GM23338 (cell line): ENCODE measurements around the gene UMOD. TPM values are rescaled to one million over a fixed set of nuclear protein-coding genes. Genes with fewer than 3 reads are reported as not detected.

Experiments used
- ATAC-seq: fragments of 200-7000 bp; cut with Tn5 transposase; 3 replicates; pipeline ENCODE4 v1.9.1; 2020
- DNase-seq: peaks from one replicate; pipeline ENCODE4 v3.0.0-alpha.2; 2015; ENCODE audit warnings: low spot score
- H2AFZ ChIP-seq: fragments of 200-600 bp; sonication (generic); 2 replicates; pipeline ENCODE4 v1.8.0; 2016; ENCODE audit warnings: antibody characterized with exemption, mild to moderate bottlenecking, moderate library complexity
- H3F3A ChIP-seq: fragments of 200-600 bp; sonication (generic); replicated peaks from 2 replicates; pipeline ENCODE4 v1.8.0; 2017; ENCODE audit warnings: antibody characterized with exemption, mixed run types, low read depth
- H3K27ac ChIP-seq: fragments of 200-600 bp; sonication (generic); 2 replicates; pipeline ENCODE4 v1.6.1; 2016; ENCODE audit warnings: low read depth
- H3K27me3 ChIP-seq: fragments of 200-600 bp; sonication (generic); 2 replicates; pipeline ENCODE4 v1.8.0; 2016; ENCODE audit warnings: mild to moderate bottlenecking, mixed run types, moderate library complexity; ENCODE audit not compliant: insufficient read depth
- H3K36me3 ChIP-seq: fragments of 200-600 bp; sonication (generic); 2 replicates; pipeline ENCODE4 v1.8.0; 2016; ENCODE audit warnings: mild to moderate bottlenecking; ENCODE audit not compliant: insufficient read depth
- H3K4me1 ChIP-seq: fragments of 200-600 bp; sonication (generic); 2 replicates; pipeline ENCODE4 v1.8.0; 2016; ENCODE audit warnings: mild to moderate bottlenecking, moderate library complexity; ENCODE audit not compliant: insufficient read depth
- H3K4me2 ChIP-seq: fragments of 200-600 bp; sonication (generic); 2 replicates; pipeline ENCODE4 v1.7.1; 2017; ENCODE audit warnings: mixed run types
- H3K4me3 ChIP-seq: fragments of 200-600 bp; sonication (generic); 2 replicates; pipeline ENCODE4 v1.6.1; 2016; ENCODE audit warnings: mixed run types
- H3K79me2 ChIP-seq: fragments of 200-600 bp; sonication (generic); replicated peaks from 2 replicates; pipeline ENCODE4 v1.8.0; 2017; ENCODE audit warnings: mild to moderate bottlenecking; ENCODE audit not compliant: insufficient read depth
- H3K9me2 ChIP-seq: fragments of 200-600 bp; sonication (generic); 2 replicates; pipeline ENCODE4 v1.8.0; 2017; ENCODE audit not compliant: insufficient read depth
- H4K20me1 ChIP-seq: fragments of 200-600 bp; sonication (generic); replicated peaks from 2 replicates; pipeline ENCODE4 v1.8.0; 2017; ENCODE audit warnings: mild to moderate bottlenecking; ENCODE audit not compliant: insufficient read depth
- H3K27ac Mint-ChIP-seq: 2 replicates; pipeline ENCODE4 v1.8.0; 2020; ENCODE audit warnings: inconsistent platforms, mild to moderate bottlenecking, moderate library complexity, mixed read lengths
- H3K27me3 Mint-ChIP-seq: 3 replicates; pipeline ENCODE4 v1.8.0; 2022; ENCODE audit warnings: low read depth, mild to moderate bottlenecking, moderate library complexity, mixed read lengths, inconsistent platforms; ENCODE audit not compliant: insufficient read depth, poor library complexity
- H3K36me3 Mint-ChIP-seq: 3 replicates; pipeline ENCODE4 v1.8.0; 2021; ENCODE audit warnings: low read depth, mild to moderate bottlenecking, inconsistent platforms, moderate library complexity, mixed read lengths
- H3K4me1 Mint-ChIP-seq: 3 replicates; pipeline ENCODE4 v1.8.0; 2020; ENCODE audit warnings: mild to moderate bottlenecking, inconsistent platforms, mixed read lengths
- H3K4me3 Mint-ChIP-seq: 3 replicates; pipeline ENCODE4 v1.8.0; 2021; ENCODE audit warnings: moderate library complexity, mild to moderate bottlenecking, inconsistent platforms, mixed read lengths
- H3K9me3 Mint-ChIP-seq: 3 replicates; pipeline ENCODE4 v1.8.0; 2020; ENCODE audit warnings: moderate library complexity, mild to moderate bottlenecking, inconsistent platforms, mixed read lengths
- CREB1 ChIP-seq: fragments of 250-450 bp; sonication (Bioruptor Pico); IDR thresholded peaks from 2 replicates; pipeline ENCODE4 v1.5.0; 2020; ENCODE audit warnings: low read depth, mild to moderate bottlenecking, moderate library complexity
- EZH2 ChIP-seq: fragments of 200-600 bp; sonication (generic); IDR thresholded peaks from one replicate; pipeline ENCODE4 v1.8.0; 2017; ENCODE audit warnings: antibody characterized with exemption, mild to moderate bottlenecking, low read depth; ENCODE audit not compliant: unreplicated experiment
- EZH2phosphoT487 ChIP-seq: fragments of 200-600 bp; sonication (generic); IDR thresholded peaks from one replicate; pipeline ENCODE4 v1.8.1; 2018; ENCODE audit warnings: antibody characterized with exemption; ENCODE audit not compliant: unreplicated experiment
- JUNB ChIP-seq: IDR thresholded peaks from one replicate; pipeline ENCODE4 v1.6.1; 2016; ENCODE audit warnings: antibody characterized with exemption; ENCODE audit not compliant: unreplicated experiment
- NANOG ChIP-seq: IDR thresholded peaks from 2 replicates; pipeline ENCODE4 v1.6.1; 2016; ENCODE audit warnings: antibody characterized with exemption, borderline replicate concordance
- POLR2AphosphoS5 ChIP-seq: IDR thresholded peaks from 2 replicates; pipeline ENCODE4 v1.6.1; 2016; ENCODE audit warnings: antibody characterized with exemption, low read depth
- STAT1 ChIP-seq: IDR thresholded peaks from one replicate; pipeline ENCODE4 v1.6.1; 2016; ENCODE audit warnings: antibody characterized with exemption; ENCODE audit not compliant: unreplicated experiment
- ZNF114 ChIP-seq: fragments of 250-450 bp; sonication (Bioruptor Pico); IDR thresholded peaks from 2 replicates; pipeline ENCODE4 v1.5.0; 2020; ENCODE audit warnings: mild to moderate bottlenecking, moderate library complexity
- ZNF331 ChIP-seq: fragments of 250-450 bp; sonication (Bioruptor Pico); IDR thresholded peaks from 2 replicates; pipeline ENCODE4 v1.5.0; 2020; ENCODE audit warnings: low read depth, mild to moderate bottlenecking, moderate library complexity
- polyA plus RNA-seq: library from polyadenylated mRNA; unstranded; fragments of >200 nt; fragmentation: Nextera tagmentation; extraction: Ambion mirVana; gene quantifications from 2 replicates; pipeline ENCODE4 v1.2.1, GENCODE V29; 2016
- total RNA-seq: library from RNA; depleted of rRNA; stranded (reverse); fragments of >200 nt; shearing (Covaris generic); gene quantifications from 2 replicates; pipeline ENCODE4 v1.2.3, GENCODE V29; 2014
- TF ChIP-seq, protein P1 (sequence below): fragments of 250-450 bp; sonication (Bioruptor Pico); IDR thresholded peaks from 2 replicates; pipeline ENCODE4 v1.5.0; 2020; ENCODE audit warnings: mild to moderate bottlenecking, moderate library complexity
- TF ChIP-seq, protein P2 (sequence below), 2 experiments: fragments of 200-600 bp in 1 of 2; sonication (generic) in 1 of 2; conservative IDR thresholded peaks; 2 replicates each; pipeline versions ENCODE4 v1.5.1 to v1.6.1; 2016 to 2017; ENCODE audit warnings: antibody characterized with exemption in 2 of 2, low read depth in 2 of 2, mild to moderate bottlenecking in 2 of 2, moderate library complexity in 1 of 2
- TF ChIP-seq, protein P3 (sequence below): IDR thresholded peaks from one replicate; pipeline ENCODE4 v1.6.1; 2018; ENCODE audit warnings: antibody characterized with exemption; ENCODE audit not compliant: unreplicated experiment
- TF ChIP-seq, protein P4 (sequence below): IDR thresholded peaks from 2 replicates; pipeline ENCODE4 v1.6.1; 2016; ENCODE audit warnings: antibody characterized with exemption

The UMOD gene
- total and polyA plus RNA-seq, 2 experiments from 2014 or later: not detected

DNA sequence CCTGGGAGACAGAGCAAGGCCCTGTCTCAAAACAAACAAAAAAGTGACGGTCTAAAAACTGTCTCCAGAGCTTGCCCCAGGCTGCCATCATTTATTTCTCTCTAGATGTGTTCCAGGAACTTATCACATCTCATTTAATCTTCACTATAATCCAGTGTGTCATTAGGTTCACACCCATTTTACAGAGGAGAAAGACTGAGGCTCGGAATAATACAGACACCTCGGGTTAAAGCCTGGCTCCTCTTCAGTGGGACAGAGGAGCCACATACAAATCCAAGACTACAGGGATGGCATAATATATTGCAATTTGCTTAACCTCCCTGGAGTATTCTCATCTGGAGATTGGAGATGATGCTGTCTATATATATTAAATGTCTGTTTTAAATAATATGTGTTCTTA is 46.1 kb upstream of the UMOD start:
- DNase-seq (no peak), ATAC-seq (no peak)
- no peak overlapping the region for H3K27ac Mint-ChIP-seq
- H3K4me3 Mint-ChIP-seq: no peak overlapping the region
- Histone ChIP-seq H3K27ac (no peak overlapping the region), H3K79me2 (no peaks in the 10 kb centered on the region), H3K27me3 (no peaks in the 10 kb centered on the region), H2AFZ (no peak overlapping the region), H3F3A (no peaks in the 10 kb centered on the region), H3K4me1 (no peaks in the 10 kb centered on the region), H3K4me2 (no peak overlapping the region), H3K9me2 (peaks cover 3% of the 10 kb centered on the region; the same call in 1 of the 2 replicates), H3K4me3 (no peak overlapping the region), H3K36me3 (no peaks in the 10 kb centered on the region), H4K20me1 (no peaks in the 10 kb centered on the region)
- TF ChIP-seq POLR2AphosphoS5: no peak
- no peak for TF ChIP-seq EZH2phosphoT487
- TF ChIP-seq, protein P1, sequence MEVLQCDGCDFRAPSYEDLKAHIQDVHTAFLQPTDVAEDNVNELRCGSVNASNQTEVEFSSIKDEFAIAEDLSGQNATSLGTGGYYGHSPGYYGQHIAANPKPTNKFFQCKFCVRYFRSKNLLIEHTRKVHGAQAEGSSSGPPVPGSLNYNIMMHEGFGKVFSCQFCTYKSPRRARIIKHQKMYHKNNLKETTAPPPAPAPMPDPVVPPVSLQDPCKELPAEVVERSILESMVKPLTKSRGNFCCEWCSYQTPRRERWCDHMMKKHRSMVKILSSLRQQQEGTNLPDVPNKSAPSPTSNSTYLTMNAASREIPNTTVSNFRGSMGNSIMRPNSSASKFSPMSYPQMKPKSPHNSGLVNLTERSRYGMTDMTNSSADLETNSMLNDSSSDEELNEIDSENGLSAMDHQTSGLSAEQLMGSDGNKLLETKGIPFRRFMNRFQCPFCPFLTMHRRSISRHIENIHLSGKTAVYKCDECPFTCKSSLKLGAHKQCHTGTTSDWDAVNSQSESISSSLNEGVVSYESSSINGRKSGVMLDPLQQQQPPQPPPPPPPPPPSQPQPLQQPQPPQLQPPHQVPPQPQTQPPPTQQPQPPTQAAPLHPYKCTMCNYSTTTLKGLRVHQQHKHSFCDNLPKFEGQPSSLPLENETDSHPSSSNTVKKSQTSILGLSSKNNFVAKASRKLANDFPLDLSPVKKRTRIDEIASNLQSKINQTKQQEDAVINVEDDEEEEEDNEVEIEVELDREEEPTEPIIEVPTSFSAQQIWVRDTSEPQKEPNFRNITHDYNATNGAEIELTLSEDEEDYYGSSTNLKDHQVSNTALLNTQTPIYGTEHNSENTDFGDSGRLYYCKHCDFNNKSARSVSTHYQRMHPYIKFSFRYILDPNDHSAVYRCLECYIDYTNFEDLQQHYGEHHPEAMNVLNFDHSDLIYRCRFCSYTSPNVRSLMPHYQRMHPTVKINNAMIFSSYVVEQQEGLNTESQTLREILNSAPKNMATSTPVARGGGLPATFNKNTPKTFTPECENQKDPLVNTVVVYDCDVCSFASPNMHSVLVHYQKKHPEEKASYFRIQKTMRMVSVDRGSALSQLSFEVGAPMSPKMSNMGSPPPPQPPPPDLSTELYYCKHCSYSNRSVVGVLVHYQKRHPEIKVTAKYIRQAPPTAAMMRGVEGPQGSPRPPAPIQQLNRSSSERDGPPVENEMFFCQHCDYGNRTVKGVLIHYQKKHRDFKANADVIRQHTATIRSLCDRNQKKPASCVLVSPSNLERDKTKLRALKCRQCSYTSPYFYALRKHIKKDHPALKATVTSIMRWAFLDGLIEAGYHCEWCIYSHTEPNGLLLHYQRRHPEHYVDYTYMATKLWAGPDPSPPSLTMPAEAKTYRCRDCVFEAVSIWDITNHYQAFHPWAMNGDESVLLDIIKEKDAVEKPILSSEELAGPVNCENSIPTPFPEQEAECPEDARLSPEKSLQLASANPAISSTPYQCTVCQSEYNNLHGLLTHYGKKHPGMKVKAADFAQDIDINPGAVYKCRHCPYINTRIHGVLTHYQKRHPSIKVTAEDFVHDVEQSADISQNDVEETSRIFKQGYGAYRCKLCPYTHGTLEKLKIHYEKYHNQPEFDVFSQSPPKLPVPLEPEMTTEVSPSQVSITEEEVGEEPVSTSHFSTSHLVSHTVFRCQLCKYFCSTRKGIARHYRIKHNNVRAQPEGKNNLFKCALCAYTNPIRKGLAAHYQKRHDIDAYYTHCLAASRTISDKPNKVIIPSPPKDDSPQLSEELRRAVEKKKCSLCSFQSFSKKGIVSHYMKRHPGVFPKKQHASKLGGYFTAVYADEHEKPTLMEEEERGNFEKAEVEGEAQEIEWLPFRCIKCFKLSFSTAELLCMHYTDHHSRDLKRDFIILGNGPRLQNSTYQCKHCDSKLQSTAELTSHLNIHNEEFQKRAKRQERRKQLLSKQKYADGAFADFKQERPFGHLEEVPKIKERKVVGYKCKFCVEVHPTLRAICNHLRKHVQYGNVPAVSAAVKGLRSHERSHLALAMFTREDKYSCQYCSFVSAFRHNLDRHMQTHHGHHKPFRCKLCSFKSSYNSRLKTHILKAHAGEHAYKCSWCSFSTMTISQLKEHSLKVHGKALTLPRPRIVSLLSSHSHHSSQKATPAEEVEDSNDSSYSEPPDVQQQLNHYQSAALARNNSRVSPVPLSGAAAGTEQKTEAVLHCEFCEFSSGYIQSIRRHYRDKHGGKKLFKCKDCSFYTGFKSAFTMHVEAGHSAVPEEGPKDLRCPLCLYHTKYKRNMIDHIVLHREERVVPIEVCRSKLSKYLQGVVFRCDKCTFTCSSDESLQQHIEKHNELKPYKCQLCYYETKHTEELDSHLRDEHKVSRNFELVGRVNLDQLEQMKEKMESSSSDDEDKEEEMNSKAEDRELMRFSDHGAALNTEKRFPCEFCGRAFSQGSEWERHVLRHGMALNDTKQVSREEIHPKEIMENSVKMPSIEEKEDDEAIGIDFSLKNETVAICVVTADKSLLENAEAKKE (CRISPR knock-in tag): no peak
- no peak for TF ChIP-seq JUNB
- TF ChIP-seq STAT1: no peak
- no peak for TF ChIP-seq CREB1 (CRISPR knock-in tag)
- TF ChIP-seq, protein P2, sequence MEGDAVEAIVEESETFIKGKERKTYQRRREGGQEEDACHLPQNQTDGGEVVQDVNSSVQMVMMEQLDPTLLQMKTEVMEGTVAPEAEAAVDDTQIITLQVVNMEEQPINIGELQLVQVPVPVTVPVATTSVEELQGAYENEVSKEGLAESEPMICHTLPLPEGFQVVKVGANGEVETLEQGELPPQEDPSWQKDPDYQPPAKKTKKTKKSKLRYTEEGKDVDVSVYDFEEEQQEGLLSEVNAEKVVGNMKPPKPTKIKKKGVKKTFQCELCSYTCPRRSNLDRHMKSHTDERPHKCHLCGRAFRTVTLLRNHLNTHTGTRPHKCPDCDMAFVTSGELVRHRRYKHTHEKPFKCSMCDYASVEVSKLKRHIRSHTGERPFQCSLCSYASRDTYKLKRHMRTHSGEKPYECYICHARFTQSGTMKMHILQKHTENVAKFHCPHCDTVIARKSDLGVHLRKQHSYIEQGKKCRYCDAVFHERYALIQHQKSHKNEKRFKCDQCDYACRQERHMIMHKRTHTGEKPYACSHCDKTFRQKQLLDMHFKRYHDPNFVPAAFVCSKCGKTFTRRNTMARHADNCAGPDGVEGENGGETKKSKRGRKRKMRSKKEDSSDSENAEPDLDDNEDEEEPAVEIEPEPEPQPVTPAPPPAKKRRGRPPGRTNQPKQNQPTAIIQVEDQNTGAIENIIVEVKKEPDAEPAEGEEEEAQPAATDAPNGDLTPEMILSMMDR (conservative IDR thresholded peaks at IDR 0.05; ENCODE audit: low read depth in 2 of 2): no peak
- no peak for TF ChIP-seq NANOG
- TF ChIP-seq ZNF331 (CRISPR knock-in tag): no peak
- TF ChIP-seq, protein P3, sequence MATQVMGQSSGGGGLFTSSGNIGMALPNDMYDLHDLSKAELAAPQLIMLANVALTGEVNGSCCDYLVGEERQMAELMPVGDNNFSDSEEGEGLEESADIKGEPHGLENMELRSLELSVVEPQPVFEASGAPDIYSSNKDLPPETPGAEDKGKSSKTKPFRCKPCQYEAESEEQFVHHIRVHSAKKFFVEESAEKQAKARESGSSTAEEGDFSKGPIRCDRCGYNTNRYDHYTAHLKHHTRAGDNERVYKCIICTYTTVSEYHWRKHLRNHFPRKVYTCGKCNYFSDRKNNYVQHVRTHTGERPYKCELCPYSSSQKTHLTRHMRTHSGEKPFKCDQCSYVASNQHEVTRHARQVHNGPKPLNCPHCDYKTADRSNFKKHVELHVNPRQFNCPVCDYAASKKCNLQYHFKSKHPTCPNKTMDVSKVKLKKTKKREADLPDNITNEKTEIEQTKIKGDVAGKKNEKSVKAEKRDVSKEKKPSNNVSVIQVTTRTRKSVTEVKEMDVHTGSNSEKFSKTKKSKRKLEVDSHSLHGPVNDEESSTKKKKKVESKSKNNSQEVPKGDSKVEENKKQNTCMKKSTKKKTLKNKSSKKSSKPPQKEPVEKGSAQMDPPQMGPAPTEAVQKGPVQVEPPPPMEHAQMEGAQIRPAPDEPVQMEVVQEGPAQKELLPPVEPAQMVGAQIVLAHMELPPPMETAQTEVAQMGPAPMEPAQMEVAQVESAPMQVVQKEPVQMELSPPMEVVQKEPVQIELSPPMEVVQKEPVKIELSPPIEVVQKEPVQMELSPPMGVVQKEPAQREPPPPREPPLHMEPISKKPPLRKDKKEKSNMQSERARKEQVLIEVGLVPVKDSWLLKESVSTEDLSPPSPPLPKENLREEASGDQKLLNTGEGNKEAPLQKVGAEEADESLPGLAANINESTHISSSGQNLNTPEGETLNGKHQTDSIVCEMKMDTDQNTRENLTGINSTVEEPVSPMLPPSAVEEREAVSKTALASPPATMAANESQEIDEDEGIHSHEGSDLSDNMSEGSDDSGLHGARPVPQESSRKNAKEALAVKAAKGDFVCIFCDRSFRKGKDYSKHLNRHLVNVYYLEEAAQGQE: no peak
- no peak for TF ChIP-seq ZNF114
- TF ChIP-seq, protein P4, sequence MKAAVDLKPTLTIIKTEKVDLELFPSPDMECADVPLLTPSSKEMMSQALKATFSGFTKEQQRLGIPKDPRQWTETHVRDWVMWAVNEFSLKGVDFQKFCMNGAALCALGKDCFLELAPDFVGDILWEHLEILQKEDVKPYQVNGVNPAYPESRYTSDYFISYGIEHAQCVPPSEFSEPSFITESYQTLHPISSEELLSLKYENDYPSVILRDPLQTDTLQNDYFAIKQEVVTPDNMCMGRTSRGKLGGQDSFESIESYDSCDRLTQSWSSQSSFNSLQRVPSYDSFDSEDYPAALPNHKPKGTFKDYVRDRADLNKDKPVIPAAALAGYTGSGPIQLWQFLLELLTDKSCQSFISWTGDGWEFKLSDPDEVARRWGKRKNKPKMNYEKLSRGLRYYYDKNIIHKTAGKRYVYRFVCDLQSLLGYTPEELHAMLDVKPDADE: no peak
- no peak for TF ChIP-seq EZH2
- no peaks in the 10 kb centered on the region for H3K9me3 Mint-ChIP-seq
- H3K36me3 Mint-ChIP-seq: no peaks in the 10 kb centered on the region
- peaks cover 4% of the 10 kb centered on the region; the same call in 2 of the 3 replicates for H3K4me1 Mint-ChIP-seq
- H3K27me3 Mint-ChIP-seq: peaks cover 1% of the 10 kb centered on the region
